GM21529 (cell line): Measurements from ENCODE around the gene CHODL.

Experiments
- ATAC-seq: cut with Tn5 transposase; IDR thresholded peaks from one replicate; pipeline ENCODE4 v1.9.1; 2021; ENCODE audit not compliant: unreplicated experiment

The CHODL gene, protein sequence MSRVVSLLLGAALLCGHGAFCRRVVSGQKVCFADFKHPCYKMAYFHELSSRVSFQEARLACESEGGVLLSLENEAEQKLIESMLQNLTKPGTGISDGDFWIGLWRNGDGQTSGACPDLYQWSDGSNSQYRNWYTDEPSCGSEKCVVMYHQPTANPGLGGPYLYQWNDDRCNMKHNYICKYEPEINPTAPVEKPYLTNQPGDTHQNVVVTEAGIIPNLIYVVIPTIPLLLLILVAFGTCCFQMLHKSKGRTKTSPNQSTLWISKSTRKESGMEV

DNA sequence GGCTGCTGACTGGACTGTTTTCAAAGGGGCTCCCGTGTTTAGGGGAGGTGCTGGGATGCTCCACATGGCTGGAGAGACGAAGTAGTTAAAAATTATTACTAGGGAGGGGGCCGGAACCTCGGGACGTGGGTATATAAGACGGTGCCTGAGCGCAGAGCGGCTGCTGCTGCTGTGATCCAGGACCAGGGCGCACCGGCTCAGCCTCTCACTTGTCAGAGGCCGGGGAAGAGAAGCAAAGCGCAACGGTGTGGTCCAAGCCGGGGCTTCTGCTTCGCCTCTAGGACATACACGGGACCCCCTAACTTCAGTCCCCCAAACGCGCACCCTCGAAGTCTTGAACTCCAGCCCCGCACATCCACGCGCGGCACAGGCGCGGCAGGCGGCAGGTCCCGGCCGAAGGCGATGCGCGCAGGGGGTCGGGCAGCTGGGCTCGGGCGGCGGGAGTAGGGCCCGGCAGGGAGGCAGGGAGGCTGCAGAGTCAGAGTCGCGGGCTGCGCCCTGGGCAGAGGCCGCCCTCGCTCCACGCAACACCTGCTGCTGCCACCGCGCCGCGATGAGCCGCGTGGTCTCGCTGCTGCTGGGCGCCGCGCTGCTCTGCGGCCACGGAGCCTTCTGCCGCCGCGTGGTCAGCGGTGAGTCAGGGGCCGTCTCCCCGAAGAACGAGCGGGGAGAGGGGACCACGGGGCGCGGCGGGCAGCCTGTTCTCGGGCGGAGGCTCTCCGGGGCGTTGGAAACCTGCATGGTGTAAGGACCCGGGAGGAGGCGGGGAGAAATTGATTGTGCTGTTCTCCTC is at the start of gene CHODL:
Gene CHODL (plus strand): TSS at position 163 of the 793 bp plus-strand sequence. CDS start 391 bp downstream, at position 554.
- ATAC-seq, result no peak

DNA sequence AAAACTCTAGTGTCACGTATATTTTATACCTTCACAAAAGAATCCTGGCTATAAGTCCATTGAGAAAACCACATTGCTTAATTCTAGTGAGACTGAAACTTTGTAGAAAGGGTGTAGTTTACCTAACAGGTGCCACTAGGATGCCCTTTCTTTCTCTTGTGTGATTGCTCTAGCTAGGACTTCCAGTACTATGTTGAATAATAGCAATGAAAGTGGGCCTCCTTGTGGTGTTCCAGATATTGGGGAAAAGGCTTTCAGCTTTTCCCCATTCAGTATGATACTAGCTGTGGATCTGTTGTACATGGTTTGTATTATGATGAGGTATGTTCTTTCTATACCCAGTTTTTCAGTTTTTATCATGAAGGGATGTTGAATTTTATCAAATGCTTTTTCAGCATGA is 39.7 kb upstream of the CHODL start:
- no peak for ATAC-seq

DNA sequence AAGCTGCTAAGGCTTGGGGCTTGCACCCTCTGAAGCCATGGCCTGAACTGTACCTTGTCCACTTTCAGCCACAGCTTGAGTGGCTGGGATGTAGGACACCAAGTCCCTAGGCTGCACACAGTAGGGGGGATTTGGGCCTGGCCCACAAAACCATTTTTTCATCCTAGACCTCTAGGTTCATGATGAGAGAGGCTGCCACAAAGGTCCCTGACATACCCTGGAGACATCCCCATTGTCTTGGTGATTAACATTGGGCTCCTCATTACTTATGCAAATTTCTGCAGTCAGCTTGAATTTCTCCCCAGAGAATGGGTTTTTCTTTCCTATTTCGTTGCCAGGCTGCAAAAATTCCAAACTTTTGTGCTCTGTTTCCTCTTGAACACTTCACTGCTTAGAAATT is 26.3 kb upstream of the CHODL start:
- ATAC-seq, result no peak

DNA sequence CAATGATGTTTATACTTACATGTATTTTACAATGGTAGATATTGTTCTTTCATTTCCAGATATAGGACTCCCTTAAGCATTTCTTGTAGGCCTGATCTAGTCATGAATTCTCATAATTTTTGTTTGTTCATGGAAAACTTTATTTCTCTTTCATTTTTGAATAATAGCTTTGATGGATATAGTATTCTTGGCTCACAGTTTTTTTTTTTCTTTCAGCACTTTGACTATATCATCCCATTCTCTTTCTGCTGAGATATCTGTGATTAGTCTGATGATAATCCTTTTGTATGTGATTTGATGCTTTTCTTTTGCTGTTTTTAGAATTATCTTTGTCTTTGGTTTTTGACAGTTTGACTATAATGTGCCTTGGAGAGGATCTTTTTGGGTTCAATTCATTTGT is 24.1 kb upstream of the CHODL start:
- ATAC-seq, result no peak

DNA sequence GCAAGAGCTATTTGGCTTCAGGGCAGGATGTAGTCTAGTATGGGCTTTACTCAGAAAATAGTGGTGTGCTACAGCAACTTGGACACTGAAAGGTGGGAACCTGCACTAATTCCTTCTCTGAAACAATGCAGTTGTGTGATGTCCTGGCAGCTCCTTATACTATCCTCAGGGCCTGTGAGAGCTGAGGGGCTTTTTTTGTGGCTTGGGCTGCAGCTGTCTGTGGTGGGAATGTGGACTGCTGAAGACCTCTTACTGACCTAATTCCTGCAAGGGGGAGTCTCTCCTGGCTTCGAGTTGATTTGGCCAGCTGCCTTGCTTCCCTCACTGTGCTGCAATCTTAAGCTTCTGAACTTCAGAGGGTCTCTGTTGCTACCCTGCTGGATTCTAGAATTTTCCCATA is 22.3 kb upstream of the CHODL start:
- ATAC-seq, result no peak

DNA sequence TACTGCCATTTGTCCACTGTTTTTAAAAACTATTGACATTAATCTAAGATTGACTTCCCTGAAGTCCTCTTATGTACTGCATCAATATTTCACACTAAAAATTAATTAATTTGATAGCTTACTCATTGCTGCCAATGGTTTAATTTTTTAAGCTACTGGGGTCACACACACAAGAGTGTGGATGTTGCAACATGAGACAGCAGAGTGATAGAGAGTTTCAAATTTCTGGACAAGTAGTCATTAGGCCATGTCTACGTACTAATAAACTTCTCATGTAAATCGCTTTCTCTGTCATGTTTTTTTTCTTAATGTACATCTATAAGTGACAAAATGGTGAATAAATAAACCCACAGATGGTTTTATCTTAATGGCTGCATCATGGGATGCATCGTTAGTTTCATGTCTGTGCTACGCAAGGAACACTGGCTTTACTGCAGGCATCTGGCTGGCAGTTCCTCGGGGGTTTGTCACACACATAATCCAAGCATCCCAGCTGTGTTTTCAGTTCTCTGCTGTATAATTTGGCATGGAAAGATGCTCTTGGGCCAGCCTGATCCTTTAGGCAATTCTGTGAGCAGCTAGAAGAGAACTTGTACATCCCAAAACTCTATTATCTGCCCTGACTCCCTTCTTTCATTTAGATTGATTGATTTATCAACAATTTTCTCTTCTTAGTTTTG is 16.4 kb upstream of the CHODL start:
- no peak for ATAC-seq

DNA sequence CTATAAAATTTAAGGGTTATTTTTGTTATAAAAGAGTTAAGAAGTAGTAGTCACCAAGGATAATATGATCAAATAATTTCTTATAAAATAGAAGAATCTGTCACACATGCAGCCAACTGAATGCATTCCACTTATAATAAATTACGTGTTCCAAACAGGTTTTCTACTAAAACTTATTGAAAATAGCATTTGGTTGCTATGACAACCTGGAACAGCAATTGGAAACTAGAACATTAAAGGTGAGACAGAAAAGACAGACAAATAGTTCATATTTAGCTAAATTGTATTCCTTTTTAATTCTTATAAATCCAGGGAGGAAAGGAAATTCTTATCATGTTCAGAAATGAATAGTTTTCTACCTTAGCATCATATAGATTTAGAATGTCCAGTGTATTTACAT is 9.1 kb upstream of the CHODL start:
- no peak for ATAC-seq

DNA sequence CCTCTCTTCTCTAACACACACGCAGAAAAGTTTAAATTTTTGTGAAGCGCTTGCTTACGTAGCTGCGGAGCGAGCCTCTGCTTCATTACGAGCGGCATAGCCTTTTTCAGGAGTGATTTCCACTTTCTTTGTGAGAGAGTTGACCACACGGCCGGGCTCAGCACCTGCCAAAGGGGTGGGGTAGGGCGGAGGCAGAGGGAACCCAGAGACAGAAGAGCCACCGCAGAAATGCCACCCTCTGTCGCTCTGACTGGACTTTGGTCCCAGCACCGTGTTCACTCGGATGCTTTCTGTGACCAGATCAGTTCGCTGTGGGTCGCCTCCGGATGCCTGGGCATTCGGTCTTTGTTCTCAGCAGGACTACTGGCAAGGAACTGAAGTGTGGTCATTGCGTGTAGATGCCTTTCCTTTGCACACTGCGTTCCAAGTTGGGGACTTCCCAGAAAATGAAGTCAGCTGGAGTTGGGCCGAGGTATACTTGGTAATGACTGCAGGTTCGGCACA is 883 bp downstream of the CHODL start:
- ATAC-seq, result no peak

DNA sequence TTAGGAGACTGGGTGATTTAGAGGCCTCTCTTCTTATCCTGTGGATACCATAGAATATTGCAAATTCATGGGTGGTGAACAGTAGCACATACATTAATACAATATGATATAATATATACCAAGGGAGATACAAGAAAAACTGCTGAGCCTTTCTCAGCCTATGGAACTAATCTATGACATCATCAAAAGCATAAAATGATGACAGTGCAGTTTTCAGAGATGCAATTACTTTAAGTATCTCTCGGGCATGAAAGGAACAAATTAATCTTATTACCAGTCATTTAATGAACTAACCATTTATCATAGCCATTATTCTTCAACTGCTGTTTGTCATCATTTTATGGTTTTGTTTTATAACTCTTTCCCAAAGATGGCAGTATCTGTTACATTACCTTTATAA is 3.5 kb downstream of the CHODL start:
- no peak for ATAC-seq

DNA sequence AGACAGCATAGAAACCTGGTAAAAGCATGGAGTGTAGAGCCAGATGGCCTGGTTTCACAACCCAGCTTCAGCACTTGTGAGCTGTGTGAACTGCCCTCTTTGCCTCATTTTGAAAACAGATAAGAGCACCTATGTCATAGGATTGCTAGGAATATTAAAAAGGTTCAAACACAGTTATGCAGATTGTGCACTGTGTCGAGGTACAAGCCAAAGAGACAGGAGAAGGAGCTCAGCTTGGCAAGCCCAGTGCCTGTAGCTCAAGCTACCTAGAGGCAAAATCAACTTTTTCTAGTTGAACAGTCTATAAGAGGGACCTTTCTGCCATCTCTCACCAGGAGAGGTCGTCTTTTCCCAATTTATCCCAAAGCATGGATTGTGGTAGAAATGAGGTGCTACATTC is 5.0 kb downstream of the CHODL start:
- no peak for ATAC-seq

DNA sequence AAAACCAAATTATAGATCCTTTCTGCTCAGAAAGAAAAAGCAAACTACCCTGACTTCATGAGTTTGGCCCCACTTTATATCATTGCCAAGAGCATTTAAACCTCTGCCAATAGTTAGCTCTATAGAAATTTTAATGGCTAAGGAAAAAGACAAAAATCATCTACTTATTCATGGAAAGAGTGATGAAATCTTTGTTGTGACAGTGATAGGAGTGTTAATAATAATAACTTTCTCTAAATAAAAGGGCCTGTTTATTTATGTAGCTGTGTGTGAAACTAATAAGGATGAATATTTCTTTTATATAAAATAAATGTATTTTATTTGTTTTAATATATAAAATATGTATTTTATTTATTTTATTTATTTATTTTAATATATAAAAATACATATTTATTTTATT is 6.4 kb downstream of the CHODL start:
- ATAC-seq, result no peak

DNA sequence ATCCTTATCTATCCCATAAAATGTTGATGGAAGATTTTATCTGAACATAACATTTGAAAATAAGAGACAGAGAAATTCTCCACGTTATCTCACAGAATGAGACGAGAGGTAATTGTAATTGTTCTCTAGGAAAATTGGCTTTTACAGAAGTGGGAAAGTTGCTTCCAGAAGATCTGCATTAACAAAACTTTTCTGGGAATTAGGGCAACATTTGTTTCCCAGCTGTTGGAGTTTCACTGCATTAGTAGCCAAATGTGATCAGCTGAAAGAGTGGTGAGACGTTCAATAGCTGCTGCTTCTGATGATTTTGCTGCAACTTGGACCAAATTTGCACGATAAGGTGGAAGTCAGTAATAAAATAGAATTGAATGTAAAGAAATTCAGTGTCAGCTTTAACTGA is 7.6 kb downstream of the CHODL start:
- no peak for ATAC-seq

DNA sequence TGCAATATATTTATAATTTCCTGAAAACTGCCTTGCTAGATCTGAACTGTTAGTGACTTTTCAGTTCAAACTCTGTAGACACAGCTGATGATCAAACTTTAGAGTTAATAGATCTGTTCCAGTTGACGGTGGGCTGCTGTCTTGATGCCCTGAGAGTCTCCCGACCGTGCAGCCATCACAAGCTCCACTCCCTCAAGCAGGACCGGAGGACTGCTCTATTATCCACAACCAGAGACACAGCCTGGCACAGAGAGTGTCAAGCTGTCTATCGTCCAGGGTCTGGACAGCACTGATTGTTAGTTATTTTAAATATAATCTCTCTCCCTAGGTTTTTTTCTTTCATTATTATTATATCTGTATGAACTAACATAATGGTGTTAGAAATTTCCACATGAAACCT is 8.0 kb downstream of the CHODL start:
- no peak for ATAC-seq

DNA sequence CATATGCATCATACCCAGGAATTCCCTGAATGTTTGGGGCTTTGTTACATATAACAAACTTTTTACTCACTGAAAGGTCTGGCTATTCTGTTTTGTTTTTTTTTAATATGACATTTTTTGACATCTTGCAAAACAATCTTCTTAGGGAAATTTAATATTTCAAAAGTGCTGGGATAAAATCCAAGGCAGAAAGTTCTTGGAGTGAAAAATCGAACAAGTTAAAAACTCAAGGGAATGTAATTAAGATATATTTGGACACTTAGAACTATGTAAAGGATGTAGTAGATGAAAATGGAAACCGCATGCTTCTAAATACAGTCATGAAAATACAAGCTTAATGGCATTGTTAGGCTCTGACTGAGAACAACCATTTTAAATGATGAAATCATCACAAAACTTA is 8.6 kb downstream of the CHODL start:
- no peak for ATAC-seq

DNA sequence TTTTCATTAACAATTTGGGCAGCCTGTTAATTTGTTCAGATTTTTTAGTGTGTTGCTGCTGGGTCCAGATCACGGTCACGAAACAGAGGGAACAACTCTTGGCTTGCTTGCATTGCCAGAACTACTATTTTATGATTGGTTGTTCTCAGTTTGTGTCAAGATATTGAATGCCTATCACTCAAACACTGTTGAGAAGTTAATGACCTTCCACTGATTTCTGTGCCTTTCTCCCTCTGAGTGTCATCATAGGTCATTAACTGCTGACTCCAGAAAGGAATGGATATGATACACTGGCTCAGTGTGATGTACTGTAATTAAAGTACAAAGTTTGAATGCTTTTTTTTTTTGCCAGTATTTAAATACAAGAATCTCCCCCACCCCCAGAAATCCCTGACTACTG is 9.2 kb downstream of the CHODL start:
- no peak for ATAC-seq

DNA sequence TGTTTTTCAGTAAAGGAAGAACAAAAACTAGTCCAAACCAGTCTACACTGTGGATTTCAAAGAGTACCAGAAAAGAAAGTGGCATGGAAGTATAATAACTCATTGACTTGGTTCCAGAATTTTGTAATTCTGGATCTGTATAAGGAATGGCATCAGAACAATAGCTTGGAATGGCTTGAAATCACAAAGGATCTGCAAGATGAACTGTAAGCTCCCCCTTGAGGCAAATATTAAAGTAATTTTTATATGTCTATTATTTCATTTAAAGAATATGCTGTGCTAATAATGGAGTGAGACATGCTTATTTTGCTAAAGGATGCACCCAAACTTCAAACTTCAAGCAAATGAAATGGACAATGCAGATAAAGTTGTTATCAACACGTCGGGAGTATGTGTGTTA is 21.3 kb downstream of the CHODL start:
- ATAC-seq, result no peak

DNA sequence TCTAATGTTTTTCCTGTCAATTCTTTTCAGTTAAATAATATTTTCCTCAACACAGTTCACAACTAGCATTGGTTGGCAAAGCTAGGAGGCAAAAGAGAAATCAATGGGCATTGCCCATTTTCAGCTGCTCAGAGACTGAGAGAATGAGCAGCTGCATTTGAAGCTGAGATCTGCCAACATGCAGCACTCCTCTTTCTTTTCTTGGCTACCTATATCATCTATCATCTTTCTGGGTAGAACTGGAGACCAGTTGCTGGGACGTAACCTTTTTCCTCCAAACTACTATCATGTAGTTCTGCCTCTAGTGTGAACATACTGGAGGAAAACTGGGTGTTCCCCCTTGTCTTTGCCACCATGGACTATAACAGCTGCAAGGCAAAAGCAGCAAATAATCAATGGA is 22.9 kb downstream of the CHODL start:
- ATAC-seq, result no peak

DNA sequence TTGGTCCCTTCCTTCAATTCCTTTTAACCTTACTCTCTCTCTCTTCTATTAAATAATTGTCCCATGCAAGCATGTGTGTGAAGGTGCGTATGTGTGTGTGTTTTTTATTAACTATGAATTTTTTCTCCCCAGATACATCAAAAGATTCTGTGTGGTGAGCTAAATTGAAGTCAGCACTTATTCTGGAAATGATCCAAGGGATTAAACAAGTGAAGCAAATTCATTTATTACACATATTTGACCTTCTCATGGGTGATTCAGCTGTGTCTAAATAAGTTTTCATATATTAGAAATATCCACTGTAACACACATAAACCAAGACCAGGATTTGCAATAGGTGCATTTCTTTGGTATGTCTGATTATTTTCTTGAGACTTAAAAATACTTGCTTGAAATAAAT is 24.3 kb downstream of the CHODL start:
- ATAC-seq, result no peak

DNA sequence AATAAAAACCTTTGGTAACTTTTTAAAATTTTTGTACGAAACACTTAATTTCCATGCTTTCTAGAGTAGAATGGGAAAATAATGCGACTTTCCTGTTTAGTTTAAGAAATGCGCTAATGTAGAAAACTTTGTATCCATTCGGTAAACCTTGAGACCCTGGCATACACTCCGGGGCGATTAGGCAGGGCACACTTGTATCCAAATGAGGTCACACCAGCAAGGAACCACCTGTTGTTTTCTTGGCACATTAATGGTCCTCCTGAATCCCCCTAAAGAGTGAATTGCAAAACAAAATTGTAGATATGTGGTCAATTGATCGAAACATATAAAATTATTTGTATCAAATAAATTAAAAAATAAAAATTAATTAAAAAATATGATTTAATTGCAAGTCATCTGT is 25.2 kb downstream of the CHODL start:
- no peak for ATAC-seq

DNA sequence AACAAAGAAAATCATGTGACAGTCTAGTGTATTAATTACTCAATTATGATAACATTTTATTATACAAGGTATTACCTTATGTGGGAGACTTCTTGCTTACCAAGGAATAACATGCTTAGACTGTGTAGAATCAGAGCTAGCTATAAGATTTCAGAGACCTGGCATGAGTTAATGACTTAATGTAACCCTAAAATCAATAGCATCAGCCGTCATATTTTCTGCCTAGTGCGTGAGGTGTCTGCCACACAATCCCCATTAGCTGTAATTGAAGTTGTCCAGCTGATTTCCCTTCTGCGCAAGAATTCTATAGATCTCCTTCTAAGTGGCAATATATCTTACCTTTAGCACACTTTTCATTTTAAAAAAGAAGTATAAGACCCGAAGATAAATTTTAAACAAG is 28.8 kb downstream of the CHODL start:
- no peak for ATAC-seq

DNA sequence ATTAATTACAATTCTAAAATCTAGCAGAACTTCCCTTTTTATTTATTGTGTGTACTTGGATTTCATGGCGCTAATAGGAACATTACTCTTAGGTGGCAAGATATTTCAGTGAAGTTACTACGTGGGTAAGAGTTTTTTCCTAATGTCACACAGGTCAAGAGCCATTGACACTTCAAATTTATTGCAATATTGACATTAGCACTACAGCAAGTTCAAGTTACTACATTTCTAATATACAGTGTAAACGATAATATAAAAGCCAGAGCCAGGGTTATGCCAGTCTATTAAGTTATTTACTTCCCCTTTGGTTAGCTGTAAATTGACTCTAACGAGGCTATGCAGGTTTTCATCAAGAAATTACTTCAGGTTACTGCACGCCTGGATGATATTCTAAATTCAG is 29.7 kb downstream of the CHODL start:
- no peak for ATAC-seq

DNA sequence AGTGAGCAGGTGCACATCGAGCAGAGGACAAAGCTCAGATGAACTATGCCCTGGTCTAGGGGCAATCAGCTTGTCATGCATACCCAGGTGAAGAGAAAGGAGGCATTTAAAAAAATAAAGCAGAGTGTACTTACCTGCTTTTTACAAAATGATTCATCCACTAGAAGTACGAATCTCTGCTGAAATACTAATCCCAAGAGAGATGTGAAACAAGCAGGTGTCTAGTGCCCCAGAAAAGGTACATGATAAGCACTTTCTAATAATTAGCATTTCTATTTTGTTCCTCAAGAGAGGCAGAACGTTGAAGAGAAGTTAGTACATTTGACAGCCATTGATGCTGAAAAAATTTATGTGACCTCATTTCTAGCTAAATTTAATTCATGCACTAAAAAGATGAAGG is 31.1 kb downstream of the CHODL start:
- ATAC-seq, result no peak
